Fibroblast of pulmonary artery (primary cell): Measurements from ENCODE around the gene HS3ST2.

Experiments used
- DNase-seq: peaks from one replicate; pipeline ENCODE4 v3.0.0-alpha.2; 2010; ENCODE audit warnings: low read depth
- H3K4me3 ChIP-seq: replicated peaks from 2 replicates; pipeline ENCODE4 v1.5.1; 2011; ENCODE audit warnings: low read depth, mild to moderate bottlenecking, control low read depth, low read length, moderate library complexity
- CTCF ChIP-seq: IDR thresholded peaks from 2 replicates; pipeline ENCODE4 v1.5.1; 2011; ENCODE audit warnings: mild to moderate bottlenecking, control low read depth, low read length, inconsistent platforms; ENCODE audit errors: missing control alignments

HS3ST2 gene

GRCh38 chr16:22843122-22843521 is 29.2 kb downstream of the HS3ST2 start:
- DNase-seq, result no peak
- H3K4me3 ChIP-seq, result no peak overlapping the region
- TF ChIP-seq CTCF, result no peak

GRCh38 chr16:22843856-22844255 is 29.9 kb downstream of the HS3ST2 start:
- no peak overlapping the region for H3K4me3 ChIP-seq
- TF ChIP-seq CTCF, result no peak
- DNase-seq, result no peak

GRCh38 chr16:22844416-22844815 is 30.5 kb downstream of the HS3ST2 start:
- no peak for DNase-seq
- TF ChIP-seq CTCF, result no peak
- H3K4me3 ChIP-seq, result no peak overlapping the region

- TF ChIP-seq CTCF, result no peak
- no peak overlapping the region for H3K4me3 ChIP-seq
- no peak for DNase-seq
Measured at GRCh38 chr16:22847100-22847499, 33.1 kb downstream of the HS3ST2 start.

GRCh38 chr16:22847690-22848089 is 33.7 kb downstream of the HS3ST2 start:
- no peak for TF ChIP-seq CTCF
- no peak overlapping the region for H3K4me3 ChIP-seq
- DNase-seq, result no peak

- no peak for TF ChIP-seq CTCF
- no peak for DNase-seq
- H3K4me3 ChIP-seq, result no peak overlapping the region
Measured at GRCh38 chr16:22848451-22848850, 34.5 kb downstream of the HS3ST2 start.

GRCh38 chr16:22849517-22849916 is 35.6 kb downstream of the HS3ST2 start:
- no peak for TF ChIP-seq CTCF
- DNase-seq, result no peak

More at GRCh38 chr16:22849517-22849916, 35.6 kb downstream of the HS3ST2 start:
- no peak overlapping the region for H3K4me3 ChIP-seq
